ENCODE measurements around the gene PARP4.
"Not testable (repeated sequence)": the region's sequence is repeated elsewhere in the genome, so short reads cannot be mapped to it uniquely, and the experiment has no call there.

PARP4 gene

GRCh38 chr13:24520733-24521132, 8.2 kb upstream of the PARP4 start:
- no peak for FAIRE-seq
- no peak for DNase-seq (ENCODE audit: insufficient read length, low spot score)
- no peak for TF ChIP-seq POLR2A (IDR thresholded peaks at IDR 0.05; ENCODE audit: low read depth, low read length)

DNA sequence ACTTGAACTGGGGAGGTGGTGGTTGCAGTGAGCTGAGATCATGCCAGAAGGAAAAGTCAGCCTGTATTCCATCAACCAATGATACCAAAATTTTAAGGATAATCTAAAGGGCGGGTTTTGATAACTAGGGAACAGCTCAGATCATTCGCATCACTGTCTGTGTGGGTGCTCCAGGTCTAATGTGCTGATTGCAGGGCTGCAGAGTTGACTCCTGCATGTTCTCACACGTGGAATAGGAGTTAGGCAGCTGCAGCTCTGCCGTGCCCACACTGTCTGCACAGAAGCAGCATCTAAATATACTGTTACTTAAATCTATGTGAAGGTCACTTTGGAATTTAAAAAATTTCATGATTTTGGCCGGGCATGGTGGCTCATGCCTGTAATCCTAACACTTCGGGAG, 4.3 kb upstream of the PARP4 start:
- TF ChIP-seq POLR2A (IDR thresholded peaks at IDR 0.05; ENCODE audit: low read depth, low read length), result no peak
- FAIRE-seq (no peak), DNase-seq (ENCODE audit: insufficient read length, low spot score) (no peak)

- FAIRE-seq (no peak), DNase-seq (ENCODE audit: insufficient read length, low spot score) (no peak)
- no peak for TF ChIP-seq POLR2A (IDR thresholded peaks at IDR 0.05; ENCODE audit: low read depth, low read length)
Measured at GRCh38 chr13:24512908-24513213, 283 bp upstream of the PARP4 start.

- TF ChIP-seq POLR2A (IDR thresholded peaks at IDR 0.05; ENCODE audit: low read depth, low read length), result no peak
- FAIRE-seq (no peak), DNase-seq (ENCODE audit: insufficient read length, low spot score) (no peak)
Measured at GRCh38 chr13:24511816-24512196, 772 bp downstream of the PARP4 start.

- TF ChIP-seq POLR2A (IDR thresholded peaks at IDR 0.05; ENCODE audit: low read depth, low read length), result no peak
- DNase-seq (ENCODE audit: insufficient read length, low spot score), result peak; percentile 60
- peak; percentile 64 for FAIRE-seq
Measured at GRCh38 chr13:24511019-24511815, 1.4 kb downstream of the PARP4 start.

GRCh38 chr13:24506698-24507335, 5.8 kb downstream of the PARP4 start:
- DNase-seq (ENCODE audit: insufficient read length, low spot score), result no peak
- FAIRE-seq, result no peak
- no peak for TF ChIP-seq POLR2A (IDR thresholded peaks at IDR 0.05; ENCODE audit: low read depth, low read length)

GRCh38 chr13:24506283-24506682, 6.3 kb downstream of the PARP4 start:
- FAIRE-seq; DNase-seq (ENCODE audit: insufficient read length, low spot score): not testable (repeated sequence)

GRCh38 chr13:24505756-24506155, 6.8 kb downstream of the PARP4 start:
- TF ChIP-seq POLR2A (IDR thresholded peaks at IDR 0.05; ENCODE audit: low read depth, low read length), result no peak
- no peak for DNase-seq (ENCODE audit: insufficient read length, low spot score)
- no peak for FAIRE-seq

DNA sequence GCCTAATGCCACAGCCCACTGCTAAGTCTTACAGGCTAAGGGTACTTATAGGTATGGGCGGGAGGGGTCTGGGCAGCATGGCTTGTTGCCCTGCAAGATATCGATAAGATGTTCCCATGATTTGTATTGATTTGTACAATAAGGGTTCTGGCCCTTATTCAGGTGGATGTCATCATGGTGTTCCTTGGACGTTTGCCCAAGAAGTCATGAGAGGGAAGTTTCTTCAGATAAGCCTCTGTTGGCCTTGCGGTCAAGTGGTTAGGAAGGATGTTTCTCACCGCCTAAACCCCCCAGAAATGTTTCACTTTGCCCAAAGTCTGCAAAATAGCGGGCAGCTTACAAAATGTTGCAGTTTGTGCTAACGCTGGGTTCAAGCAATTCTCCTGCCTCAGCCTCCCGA, 7.3 kb downstream of the PARP4 start:
- no peak for DNase-seq (ENCODE audit: insufficient read length, low spot score)
- no peak for TF ChIP-seq POLR2A (IDR thresholded peaks at IDR 0.05; ENCODE audit: low read depth, low read length)
- no peak for FAIRE-seq

- TF ChIP-seq POLR2A (IDR thresholded peaks at IDR 0.05; ENCODE audit: low read depth, low read length), result no peak
- FAIRE-seq (no peak), DNase-seq (ENCODE audit: insufficient read length, low spot score) (no peak)
Measured at GRCh38 chr13:24503379-24503696, 9.2 kb downstream of the PARP4 start.

- TF ChIP-seq POLR2A (IDR thresholded peaks at IDR 0.05; ENCODE audit: low read depth, low read length), result no peak
Measured at GRCh38 chr13:24502533-24503378, 9.8 kb downstream of the PARP4 start.

DNA sequence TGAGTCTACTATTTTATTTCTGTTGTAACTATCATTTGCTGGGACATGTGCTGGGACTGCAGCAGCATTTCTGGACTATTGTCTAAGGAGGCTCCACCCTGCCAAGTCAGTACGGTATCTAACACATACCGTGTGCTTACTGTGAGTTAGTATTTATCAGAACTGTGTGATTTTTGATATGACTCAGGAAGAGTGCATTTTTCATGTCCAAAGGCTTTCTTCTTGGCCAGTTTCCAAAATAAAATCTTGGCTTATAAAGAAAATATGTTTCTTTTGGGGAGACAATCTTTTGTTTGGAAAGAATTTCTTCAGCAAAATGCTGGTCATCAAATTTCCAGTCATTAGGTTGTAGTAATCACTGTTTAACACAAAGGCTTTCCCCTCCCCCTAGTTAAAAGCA, 11.6 kb downstream of the PARP4 start:
- no peak for TF ChIP-seq POLR2A (IDR thresholded peaks at IDR 0.05; ENCODE audit: low read depth, low read length)
- no peak for FAIRE-seq
- DNase-seq (ENCODE audit: insufficient read length, low spot score), result no peak

More at GRCh38 chr13:24502533-24503378, 9.8 kb downstream of the PARP4 start:
- DNase-seq (ENCODE audit: insufficient read length, low spot score) (peak; percentile 38), FAIRE-seq (no peak)

DNA sequence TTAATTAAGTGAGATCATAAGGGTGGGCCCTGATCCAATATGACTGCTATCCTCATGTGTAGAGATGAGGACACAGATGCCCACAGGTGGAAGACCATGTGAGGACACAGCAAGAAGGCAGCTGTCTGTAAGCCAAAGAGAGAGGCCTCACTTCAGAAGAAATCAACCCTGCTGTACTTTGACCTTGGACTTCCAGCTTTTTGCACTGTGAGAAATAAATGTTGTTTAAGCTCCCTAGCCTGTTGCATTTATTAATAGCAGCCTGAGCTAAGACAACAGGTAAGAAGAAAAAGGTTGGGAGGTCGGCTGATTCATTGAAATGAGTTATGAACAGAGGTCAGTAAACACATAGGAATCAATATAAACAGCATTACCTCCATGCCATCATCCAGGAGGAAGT, 14.8 kb downstream of the PARP4 start:
- TF ChIP-seq POLR2A (IDR thresholded peaks at IDR 0.05; ENCODE audit: low read depth, low read length), result no peak
- FAIRE-seq, result no peak
- DNase-seq (ENCODE audit: insufficient read length, low spot score), result no peak

- not testable (repeated sequence) for DNase-seq (ENCODE audit: insufficient read length, low spot score); FAIRE-seq
Measured at GRCh38 chr13:24496295-24496694, 16.3 kb downstream of the PARP4 start.
